ENCODE measurements around the gene MLH3.

Gene MLH3

DNA sequence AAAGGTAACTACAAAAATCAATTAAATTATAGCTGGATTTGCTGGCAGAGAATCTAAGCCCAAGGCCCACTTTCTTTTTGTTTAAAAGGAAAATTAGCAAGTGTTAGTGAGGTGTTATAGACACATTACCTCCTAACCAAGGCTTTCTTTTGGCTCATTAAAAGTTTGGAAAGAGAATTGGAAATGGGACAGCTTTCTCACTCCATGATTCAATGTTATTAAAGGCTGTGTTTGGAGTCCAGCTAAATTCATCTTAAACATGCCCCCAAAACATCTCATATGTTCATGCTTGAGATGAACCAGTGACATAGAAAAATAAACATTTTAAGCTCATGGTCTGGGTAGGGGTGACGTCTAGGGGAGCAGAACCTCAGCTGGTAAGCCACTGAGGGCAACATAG is 82.5 kb downstream of the MLH3 start:
- Histone ChIP-seq H2AFZ (no peak overlapping the region), H3K9me3 (ENCODE audit: control insufficient read depth, low read length) (no peaks in the 10 kb centered on the region), H3K9ac (no peak overlapping the region), H3K27me3 (ENCODE audit: control insufficient read depth, insufficient read depth, low read length) (no peaks in the 10 kb centered on the region), H3K79me2 (no peaks in the 10 kb centered on the region), H3K27ac (no peak overlapping the region), H3K4me2 (ENCODE audit: low read length) (no peak overlapping the region), H3K4me3 (ENCODE audit: low read depth, low read length) (no peak overlapping the region), H3K36me3 (ENCODE audit: control insufficient read depth, insufficient read depth, low read length) (no peaks in the 10 kb centered on the region), H3K4me1 (peaks cover 8% of the 10 kb centered on the region)
- TF ChIP-seq CTCF (IDR thresholded peaks at IDR 0.05): no peak

- H2AFZ ChIP-seq: no peak overlapping the region
- H3K9me3 ChIP-seq (ENCODE audit: control insufficient read depth, low read length): no peaks in the 10 kb centered on the region
- peaks cover 21% of the 10 kb centered on the region for H3K4me1 ChIP-seq
- no peaks in the 10 kb centered on the region for H3K36me3 ChIP-seq (ENCODE audit: control insufficient read depth, insufficient read depth, low read length)
- no peak for TF ChIP-seq CTCF (IDR thresholded peaks at IDR 0.05)
- H3K79me2 ChIP-seq: no peaks in the 10 kb centered on the region
- H3K4me3 ChIP-seq (ENCODE audit: low read depth, low read length): no peak overlapping the region
- no peaks in the 10 kb centered on the region for H3K27me3 ChIP-seq (ENCODE audit: control insufficient read depth, insufficient read depth, low read length)
- H3K4me2 ChIP-seq (ENCODE audit: low read length): no peak overlapping the region
- H3K9ac ChIP-seq: no peak overlapping the region
- H3K27ac ChIP-seq: no peak overlapping the region
These were observed 85.6 kb downstream of the MLH3 start for GRCh38 chr14:74965486-74966153.

GRCh38 chr14:74964787-74965485 is 86.3 kb downstream of the MLH3 start:
- H3K27me3 ChIP-seq (ENCODE audit: control insufficient read depth, insufficient read depth, low read length): no peaks in the 10 kb centered on the region
- no peaks in the 10 kb centered on the region for H3K36me3 ChIP-seq (ENCODE audit: control insufficient read depth, insufficient read depth, low read length)
- peaks cover 21% of the 10 kb centered on the region for H3K4me1 ChIP-seq
- no peak overlapping the region for H3K4me3 ChIP-seq (ENCODE audit: low read depth, low read length)
- no peak overlapping the region for H2AFZ ChIP-seq
- no peaks in the 10 kb centered on the region for H3K9me3 ChIP-seq (ENCODE audit: control insufficient read depth, low read length)
- no peak overlapping the region for H3K4me2 ChIP-seq (ENCODE audit: low read length)
- H3K27ac ChIP-seq: peak overlapping the region; percentile 79
- no peak overlapping the region for H3K9ac ChIP-seq
- no peaks in the 10 kb centered on the region for H3K79me2 ChIP-seq
- TF ChIP-seq CTCF (IDR thresholded peaks at IDR 0.05): no peak
